Measurements from ENCODE around the gene FBXW4. TPM values are rescaled to one million over a fixed set of nuclear protein-coding genes. Genes with fewer than 3 reads are reported as not detected.

Gene FBXW4
- total and polyA plus RNA-seq, 2 of the 8 experiments (the other 6 are each of a cell fraction or from before 2014, with no cell fraction given) = 29.0 to 32.8 TPM

DNA sequence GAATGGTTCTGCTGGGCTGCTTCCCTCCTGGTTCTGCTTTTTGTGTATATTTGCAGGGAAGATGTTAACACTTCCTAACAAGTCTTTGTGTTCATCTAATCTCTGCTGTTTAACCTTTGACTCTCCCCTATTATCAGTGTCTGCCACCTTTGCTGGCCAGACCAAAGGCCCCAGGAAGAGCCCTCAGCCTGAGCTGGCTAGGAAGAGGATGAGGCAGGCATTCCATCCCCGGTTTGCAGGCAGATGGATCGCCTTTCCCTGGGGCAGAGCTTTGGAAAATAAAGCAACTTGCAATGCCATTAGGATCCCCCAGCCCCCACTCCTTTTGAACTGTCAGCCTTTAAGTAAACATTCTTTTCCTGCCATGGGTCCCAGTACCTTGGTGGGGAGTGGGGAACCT, 87.8 kb downstream of the FBXW4 start:
- no peak overlapping the region for H2BK5ac ChIP-seq (ENCODE audit: low read depth, low read length)
- no peak overlapping the region for H4K5ac ChIP-seq (ENCODE audit: insufficient read length, low read depth, low read length)
- CTCF ChIA-PET (ENCODE audit: partially characterized antibody) = interaction anchor here (0.5 to 17.3 kb wide), 4 partner anchors 8 to 507 kb away, joined by 4 to 246 read pairs (median 110); partner anchors contain the start of gene NPM3
- H4K20me1 ChIP-seq (replicated peaks in 1 of 2; ENCODE audit: control insufficient read depth in 1 of 2, insufficient read depth in 2 of 2, low read length in 2 of 2) = no peaks in the 10 kb centered on the region
- no peak overlapping the region for H3K23ac ChIP-seq (ENCODE audit: insufficient read length)
- no peak overlapping the region for H4K8ac ChIP-seq (ENCODE audit: extremely low read depth, insufficient read depth, low read length)
- H2AK5ac ChIP-seq (ENCODE audit: low read depth, low read length) = no peak overlapping the region
- H2BK20ac ChIP-seq (ENCODE audit: low read length) = no peak overlapping the region
- FAIRE-seq = no peak
- no peak overlapping the region for H2AFZ ChIP-seq (ENCODE audit: low read length)
- H3K4me2 ChIP-seq (ENCODE audit: insufficient read depth in 1 of 2, low read depth in 2 of 2, low read length in 2 of 2) = no peak overlapping the region
- no peak overlapping the region for H2BK120ac ChIP-seq (replicated peaks; ENCODE audit: low read depth, low read length)
- H3K14ac ChIP-seq (ENCODE audit: insufficient read length) = no peak overlapping the region
- H3K4me3 ChIP-seq (ENCODE audit: extremely low read depth in 1 of 4, insufficient read depth in 2 of 4, low read depth in 3 of 4, low read length in 4 of 4) = no peak overlapping the region; a peak in 1 of 8 replicates
- no peaks in the 10 kb centered on the region for H3K23me2 ChIP-seq (ENCODE audit: low read depth, low read length)
- H3K4me1 ChIP-seq (replicated peaks in 1 of 4; ENCODE audit: control insufficient read depth in 3 of 4, insufficient read depth in 4 of 4, low read length in 3 of 4) = peaks cover 2 to 9% (median 3%) of the 10 kb centered on the region in 4 experiments; a peak in 4 of 7 replicates
- H3K9ac ChIP-seq (replicated peaks in 1 of 4; ENCODE audit: extremely low read depth in 1 of 4, low read depth in 3 of 4, low read length in 3 of 4) = no peak overlapping the region
- no peak overlapping the region for H2BK12ac ChIP-seq (ENCODE audit: low read depth, low read length)
- no peaks in the 10 kb centered on the region; the same call in 1 of the 2 replicates for H3K79me1 ChIP-seq (ENCODE audit: low read depth, low read length)
- no peaks in the 10 kb centered on the region for H3K9me3 ChIP-seq (ENCODE audit: insufficient read depth in 2 of 2, low read depth in 1 of 2, low read length in 1 of 2)
- WGBS, 2 experiments (ENCODE audit: extremely low coverage in 1 of 2, insufficient coverage in 1 of 2, insufficient read length in 1 of 2, insufficient replicate concordance in 2 of 2, low coverage in 1 of 2, low lambda C conversion rate in 2 of 2, missing lambda C conversion rate in 1 of 2) = 61% methylated on average over 2 of the region's 2 CpGs; no CpG with 5 or more reads in 1 of the 2 experiments
- H3K4ac ChIP-seq (replicated peaks; ENCODE audit: insufficient read length, low read depth, low read length) = no peak overlapping the region
- POLR2A ChIA-PET (ENCODE audit: partially characterized antibody) = interaction anchor here (1.2 to 1.7 kb wide), 2 partner anchors 24 to 211 kb away, joined by 3 to 7 read pairs; partner anchors contain the start of gene OGA
- H3K56ac ChIP-seq (replicated peaks; ENCODE audit: insufficient read length, low read depth, low read length) = no peak overlapping the region
- H3K18ac ChIP-seq (ENCODE audit: extremely low read depth, low read length) = no peak overlapping the region
- peaks cover 0 to 13% (median 3%) of the 10 kb centered on the region in 4 experiments; a peak in 5 of 8 replicates for H3K36me3 ChIP-seq (ENCODE audit: control insufficient read depth in 2 of 4, insufficient read depth in 4 of 4, low read length in 3 of 4)
- no peak for TF ChIP-seq SIN3A (conservative IDR thresholded peaks at IDR 0.05 in 1 of 2, IDR thresholded peaks at IDR 0.05 in 1 of 2; ENCODE audit: low read depth in 1 of 2, low read length in 2 of 2)
- no peak for TF ChIP-seq BCL11A (IDR thresholded peaks at IDR 0.05; ENCODE audit: low read depth in 2 of 2, low read length in 2 of 2)
- TF ChIP-seq SP1 (IDR thresholded peaks at IDR 0.05; ENCODE audit: low read depth, low read length) = no peak
- TF ChIP-seq FOSL1 (IDR thresholded peaks at IDR 0.05; ENCODE audit: insufficient read depth, low read depth, low read length) = no peak
- TF ChIP-seq ASH2L (IDR thresholded peaks at IDR 0.05; ENCODE audit: low read length) = no peak
- H3K27me3 ChIP-seq (replicated peaks in 1 of 4; ENCODE audit: control insufficient read depth in 3 of 4, extremely low read depth in 1 of 4, insufficient read depth in 3 of 4, low read length in 3 of 4) = no peaks in the 10 kb centered on the region
- no peaks in the 10 kb centered on the region for H3K79me2 ChIP-seq (ENCODE audit: control insufficient read depth in 1 of 2, insufficient read depth in 2 of 2, low read length in 2 of 2)
- no peak overlapping the region for H4K91ac ChIP-seq (replicated peaks; ENCODE audit: insufficient read length, low read length)
- H3K27ac ChIP-seq (ENCODE audit: low read depth, low read length) = no peak overlapping the region
- DNase-seq (ENCODE audit: low read depth in 1 of 2, low spot score in 2 of 2) = no peak
- no peak overlapping the region for H2BK15ac ChIP-seq (ENCODE audit: low read length)

Measured in H1 (cell line).